CD8-positive, alpha-beta memory T cell (primary cell): ENCODE results near the gene NDUFB10. TPM values are rescaled to one million over a fixed set of nuclear protein-coding genes. Genes with fewer than 3 reads are reported as not detected.
"Not testable (repeated sequence)": the region's sequence is repeated elsewhere in the genome, so short reads cannot be mapped to it uniquely, and the experiment has no call there.

ENCODE experiments used
- CTCF ChIA-PET: fragments of 350-600 bp; sonication (Branson Sonifier 250); formaldehyde crosslinking; loops from one replicate; lab custom pipeline; 2021; ENCODE audit warnings: antibody characterized with exemption; lab: Charles Lee
- POLR2A ChIA-PET: fragments of 350-600 bp; sonication (Branson Sonifier 250); formaldehyde crosslinking; loops from one replicate; lab custom pipeline; 2021; ENCODE audit warnings: antibody characterized with exemption; lab: Charles Lee
- DNase-seq, 5 donors: peaks; one replicate each; pipeline versions ENCODE4 v3.0.0 to v3.0.0-alpha.2; 2020 to 2022; ENCODE audit warnings: mixed read lengths in 1 of 5
- H3K27ac ChIP-seq: one replicate; pipeline ENCODE4 v1.7.0; 2013; ENCODE audit warnings: low read depth, mild to moderate bottlenecking, low read length, moderate library complexity
- H3K27me3 ChIP-seq: 2 replicates; pipeline ENCODE4 v1.7.0; 2013; ENCODE audit warnings: low read length, mild to moderate bottlenecking; ENCODE audit not compliant: insufficient read depth, poor library complexity, severe bottlenecking
- H3K36me3 ChIP-seq: 2 replicates; pipeline ENCODE4 v1.7.0; 2013; ENCODE audit warnings: mild to moderate bottlenecking, low read length, moderate library complexity; ENCODE audit not compliant: insufficient read depth
- H3K4me1 ChIP-seq: 2 replicates; pipeline ENCODE4 v1.7.0; 2013; ENCODE audit warnings: mild to moderate bottlenecking, low read length, moderate library complexity; ENCODE audit not compliant: insufficient read depth
- H3K4me3 ChIP-seq: 2 replicates; pipeline ENCODE4 v1.7.0; 2013; ENCODE audit warnings: mild to moderate bottlenecking, low read length
- H3K9me3 ChIP-seq: 2 replicates; pipeline ENCODE4 v1.7.0; 2013; ENCODE audit warnings: mild to moderate bottlenecking, low read length
- H3K27ac Mint-ChIP-seq, 8 donors: one replicate each; pipeline ENCODE4 v1.8.0; 2020 to 2021; ENCODE audit warnings: mixed read lengths in 8 of 8, mild to moderate bottlenecking in 6 of 8, inconsistent platforms in 3 of 8, moderate library complexity in 3 of 8
- H3K27me3 Mint-ChIP-seq, 2 donors: one replicate each; pipeline ENCODE4 v1.8.0; 2020 to 2021; ENCODE audit warnings: mixed read lengths in 2 of 2, mild to moderate bottlenecking in 1 of 2, moderate library complexity in 1 of 2
- H3K36me3 Mint-ChIP-seq, 3 donors: one replicate each; pipeline ENCODE4 v1.8.0; 2020 to 2021; ENCODE audit warnings: mixed read lengths in 3 of 3, inconsistent platforms in 1 of 3, mild to moderate bottlenecking in 1 of 3
- H3K4me1 Mint-ChIP-seq, 3 donors: one replicate each; pipeline ENCODE4 v1.8.0; 2020 to 2021; ENCODE audit warnings: mixed read lengths in 3 of 3, inconsistent platforms in 1 of 3, mild to moderate bottlenecking in 1 of 3
- H3K4me3 Mint-ChIP-seq, 7 donors: one replicate each; pipeline ENCODE4 v1.8.0; 2020 to 2021; ENCODE audit warnings: mixed read lengths in 7 of 7, mild to moderate bottlenecking in 6 of 7, moderate library complexity in 4 of 7, inconsistent platforms in 2 of 7
- H3K9me3 Mint-ChIP-seq, 5 donors: one replicate each; pipeline ENCODE4 v1.8.0; 2020 to 2022; ENCODE audit warnings: mixed read lengths in 5 of 5, mild to moderate bottlenecking in 3 of 5, moderate library complexity in 2 of 5, inconsistent platforms in 1 of 5
- polyA plus RNA-seq: library from polyadenylated mRNA; unstranded; fragments of 300-500 nt; fragmentation: Illumina TruSeq; gene quantifications from one replicate; pipeline ENCODE4 v1.2.3, GENCODE V29; 2021
- total RNA-seq, 2 experiments: library from RNA; stranded (reverse); gene quantifications; one replicate each; pipeline ENCODE4 v1.2.3, GENCODE V29; 2021

NDUFB10 gene
- total and polyA plus RNA-seq, 3 experiments from 2014 or later, result 150 to 236 (median 152) TPM

- Mint-ChIP-seq H3K27ac (peak overlapping the region in 4 of 8 donors; percentile 68 to 98 (median 80)), H3K4me1 (peaks cover 34 to 44% (median 39%) of the 10 kb centered on the region in 3 donors), H3K27me3 (peaks cover 0 to 1% of the 10 kb centered on the region in 2 donors), H3K9me3 (no peaks in the 10 kb centered on the region), H3K36me3 (peaks cover 0 to 37% (median 8%) of the 10 kb centered on the region in 3 donors), H3K4me3 (peak overlapping the region in 6 of 7 donors; percentile 78 to 91 (median 88))
- POLR2A ChIA-PET, result interaction anchor here (0.8 kb wide), 1 partner anchor 13 kb away, joined by 4 read pairs; the partner anchor contains the start of gene TBL3
- CTCF ChIA-PET, result interaction anchor here (1.0 to 2.6 kb wide), 4 partner anchors 12 to 45 kb away, joined by 4 to 7 read pairs (median 6); partner anchors contain the start of genes MSRB1 and TBL3
- no peaks in the 10 kb centered on the region for H3K27me3 ChIP-seq
- H3K4me1 ChIP-seq, result peaks cover 44% of the 10 kb centered on the region
- peak overlapping the region; percentile 73 for H3K27ac ChIP-seq
- H3K4me3 ChIP-seq, result peak overlapping the region; percentile 78
- no peaks in the 10 kb centered on the region for H3K9me3 ChIP-seq
- no peak for DNase-seq
- H3K36me3 ChIP-seq, result peaks cover 22% of the 10 kb centered on the region
Measured at GRCh38 chr16:1958715-1959268, 546 bp upstream of the NDUFB10 start.

- H3K27me3 ChIP-seq, result no peaks in the 10 kb centered on the region
- no peaks in the 10 kb centered on the region for H3K9me3 Mint-ChIP-seq
- no peaks in the 10 kb centered on the region for H3K9me3 ChIP-seq
- ChIA-PET POLR2A (interaction anchor here (0.6 to 2.7 kb wide), 6 partner anchors 9 to 194 kb away, joined by 3 to 17 read pairs (median 5); partner anchors contain the start of genes MSRB1, TBL3 and TRAF7), CTCF (interaction anchor here (0.6 to 1.4 kb wide), 5 partner anchors 10 to 237 kb away, joined by 3 to 5 read pairs (median 4); partner anchors contain the start of gene TBL3)
- H3K4me3 Mint-ChIP-seq, result peak overlapping the region; percentile 78 to 96 (median 89)
- peaks cover 44 to 57% (median 50%) of the 10 kb centered on the region in 3 donors for H3K4me1 Mint-ChIP-seq
- H3K4me1 ChIP-seq, result peaks cover 55% of the 10 kb centered on the region
- peaks cover 24% of the 10 kb centered on the region for H3K36me3 ChIP-seq
- DNase-seq, result no peak
- H3K36me3 Mint-ChIP-seq, result peaks cover 0 to 50% (median 8%) of the 10 kb centered on the region in 3 donors
- H3K27ac Mint-ChIP-seq, result peak overlapping the region; percentile 63 to 99 (median 91)
- peaks cover 0 to 1% of the 10 kb centered on the region in 2 donors for H3K27me3 Mint-ChIP-seq
- H3K27ac ChIP-seq, result peak overlapping the region; percentile 73
- H3K4me3 ChIP-seq, result peak overlapping the region; percentile 78
Measured at GRCh38 chr16:1960665-1961630, 1.6 kb downstream of the NDUFB10 start.

- Histone ChIP-seq H3K27me3 (no peaks in the 10 kb centered on the region), H3K9me3 (no peaks in the 10 kb centered on the region), H3K4me3 (no peak overlapping the region), H3K4me1 (peaks cover 56% of the 10 kb centered on the region), H3K27ac (no peak overlapping the region), H3K36me3 (peaks cover 24% of the 10 kb centered on the region)
- POLR2A ChIA-PET, result interaction anchor here (1.7 to 2.7 kb wide), 3 partner anchors 10 to 193 kb away, joined by 6 to 17 read pairs (median 8); partner anchors contain the start of genes MSRB1, TBL3 and TRAF7
- Mint-ChIP-seq H3K9me3 (no peaks in the 10 kb centered on the region), H3K36me3 (peaks cover 0 to 50% (median 8%) of the 10 kb centered on the region in 3 donors), H3K4me3 (peak overlapping the region; percentile 33 to 94 (median 78)), H3K27ac (peak overlapping the region in 7 of 8 donors; percentile 62 to 98 (median 87)), H3K4me1 (peaks cover 45 to 57% (median 50%) of the 10 kb centered on the region in 3 donors), H3K27me3 (peaks cover 0 to 1% of the 10 kb centered on the region in 2 donors)
- CTCF ChIA-PET, result interaction anchor here (1.2 kb wide), 1 partner anchor 179 kb away, joined by 4 read pairs; no protein-coding TSS in a partner anchor
- DNase-seq, result no peak
Measured at GRCh38 chr16:1961651-1962067, 2.3 kb downstream of the NDUFB10 start.

GRCh38 chr16:1962161-1963153 is 3.1 kb downstream of the NDUFB10 start:
- H3K4me3 Mint-ChIP-seq, result peak overlapping the region; percentile 65 to 99 (median 94)
- H3K27me3 ChIP-seq, CTCF ChIA-PET, H3K9me3 ChIP-seq, H3K27me3 Mint-ChIP-seq, H3K4me3 ChIP-seq, H3K9me3 Mint-ChIP-seq, DNase-seq: not testable (repeated sequence)
- POLR2A ChIA-PET, result interaction anchor here (1.4 to 3.2 kb wide), 3 partner anchors 9 to 29 kb away, joined by 3 to 35 read pairs (median 9); partner anchors contain the start of genes MSRB1 and TBL3
- Histone ChIP-seq H3K4me1 (peaks cover 56% of the 10 kb centered on the region), H3K27ac (peak overlapping the region; percentile 31), H3K36me3 (peaks cover 24% of the 10 kb centered on the region)
- H3K27ac Mint-ChIP-seq, result peak overlapping the region; percentile 88 to 99 (median 96)
- peaks cover 0 to 50% (median 8%) of the 10 kb centered on the region in 3 donors for H3K36me3 Mint-ChIP-seq
- H3K4me1 Mint-ChIP-seq, result peaks cover 45 to 57% (median 50%) of the 10 kb centered on the region in 3 donors

GRCh38 chr16:1963806-1964505 is 4.6 kb downstream of the NDUFB10 start:
- DNase-seq, result peak in 3 of 5 donors; percentile 24 to 66 (median 44)

More at GRCh38 chr16:1963806-1964505, 4.6 kb downstream of the NDUFB10 start:
- H3K4me3 ChIP-seq, result peak overlapping the region; percentile 86
- peaks cover 24% of the 10 kb centered on the region for H3K36me3 ChIP-seq
- Mint-ChIP-seq H3K4me3 (peak overlapping the region; percentile 85 to 99 (median 94)), H3K36me3 (peaks cover 0 to 50% (median 8%) of the 10 kb centered on the region in 3 donors), H3K4me1 (peaks cover 45 to 56% (median 50%) of the 10 kb centered on the region in 3 donors), H3K27me3 (peaks cover 0 to 1% of the 10 kb centered on the region in 2 donors), H3K27ac (peak overlapping the region; percentile 88 to 99 (median 96)), H3K9me3 (no peaks in the 10 kb centered on the region)
- no peaks in the 10 kb centered on the region for H3K9me3 ChIP-seq
- ChIA-PET CTCF (interaction anchor here (0.9 to 2.9 kb wide), 6 partner anchors 8 to 191 kb away, joined by 3 to 8 read pairs (median 4); partner anchors contain the start of genes NUBP2, SPSB3, TBL3 and TRAF7), POLR2A (interaction anchor here (0.6 to 3.2 kb wide), 26 partner anchors 8 to 789 kb away, joined by 3 to 35 read pairs (median 4); partner anchors contain the start of genes GFER, MLST8, MSRB1 and NUBP2)
- H3K27ac ChIP-seq, result peak overlapping the region; percentile 93
- H3K27me3 ChIP-seq, result no peaks in the 10 kb centered on the region
- H3K4me1 ChIP-seq, result peaks cover 53% of the 10 kb centered on the region
